Mesodermal cell (in vitro differentiated cells): Measurements from ENCODE around the gene RNF121.

Experiments
- H3K27ac ChIP-seq: 2 replicates; pipeline ENCODE4 v1.7.0; 2013; ENCODE audit warnings: mild to moderate bottlenecking, low read depth, low read length, moderate library complexity; ENCODE audit not compliant: severe bottlenecking
- H3K36me3 ChIP-seq: 2 replicates; pipeline ENCODE4 v1.7.1; 2013; ENCODE audit warnings: mild to moderate bottlenecking, low read length, moderate library complexity; ENCODE audit not compliant: control insufficient read depth, insufficient read depth
- H3K4me1 ChIP-seq: one replicate; pipeline ENCODE4 v1.7.1; 2013; ENCODE audit warnings: mild to moderate bottlenecking, low read length; ENCODE audit not compliant: insufficient read depth, control insufficient read depth, poor library complexity, severe bottlenecking
- H3K4me3 ChIP-seq: 2 replicates; pipeline ENCODE4 v1.7.0; 2013; ENCODE audit warnings: low read length, control low read depth, mild to moderate bottlenecking; ENCODE audit not compliant: insufficient read depth, poor library complexity, severe bottlenecking; ENCODE audit errors: extremely low read depth
- H3K9me3 ChIP-seq: 2 replicates; pipeline ENCODE4 v1.7.1; 2013; ENCODE audit warnings: mild to moderate bottlenecking, low read length, moderate library complexity; ENCODE audit not compliant: control insufficient read depth
- WGBS, 2 experiments: methylation state at CpG; one replicate each; pipeline ENCODE4 v1.1.5; 2013; ENCODE audit warnings: missing lambda C conversion rate in 2 of 2; ENCODE audit not compliant: insufficient coverage in 2 of 2; 5-methylcytosine and 5-hydroxymethylcytosine counted together

Gene RNF121

GRCh38 chr11:71935338-71935925 lies 6.6 kb downstream of the RNF121 start:
- H3K4me3 ChIP-seq, result no peak overlapping the region
- peaks cover 16% of the 10 kb centered on the region for H3K36me3 ChIP-seq
- H3K4me1 ChIP-seq, result peaks cover 5% of the 10 kb centered on the region
- no peaks in the 10 kb centered on the region for H3K9me3 ChIP-seq
- no peak overlapping the region for H3K27ac ChIP-seq
- 88 to 95% methylated on average over 3 to 4 of the region's 4 CpGs for WGBS, 2 experiments

- Histone ChIP-seq H3K27ac (no peak overlapping the region), H3K9me3 (no peaks in the 10 kb centered on the region), H3K4me3 (no peak overlapping the region), H3K4me1 (peaks cover 15% of the 10 kb centered on the region), H3K36me3 (peaks cover 16% of the 10 kb centered on the region)
- 67 to 78% methylated on average over 3 to 5 of the region's 5 CpGs for WGBS, 2 experiments
Observed at GRCh38 chr11:71936825-71937224, 8.0 kb downstream of the RNF121 start.

- Histone ChIP-seq H3K36me3 (peaks cover 16% of the 10 kb centered on the region), H3K4me3 (no peak overlapping the region), H3K27ac (no peak overlapping the region), H3K4me1 (peaks cover 15% of the 10 kb centered on the region), H3K9me3 (no peaks in the 10 kb centered on the region)
- WGBS, 2 experiments, result 100% methylated on average over 1 of the region's 1 CpG
Observed at GRCh38 chr11:71937826-71938225, 9.0 kb downstream of the RNF121 start.

GRCh38 chr11:71940561-71941219 lies 11.8 kb downstream of the RNF121 start:
- Histone ChIP-seq H3K36me3 (peaks cover 16% of the 10 kb centered on the region), H3K4me1 (peaks cover 29% of the 10 kb centered on the region), H3K4me3 (no peak overlapping the region), H3K27ac (peak overlapping the region; percentile 66), H3K9me3 (no peaks in the 10 kb centered on the region)
- WGBS, 2 experiments, result 91% methylated on average over 6 of the region's 6 CpGs

GRCh38 chr11:71946144-71946571 lies 17.3 kb downstream of the RNF121 start:
- H3K9me3 ChIP-seq, result no peaks in the 10 kb centered on the region
- WGBS, 2 experiments, result 60% methylated on average over 1 of the region's 2 CpGs; no CpG with 5 or more reads in 1 of the 2 experiments
- H3K4me3 ChIP-seq, result no peak overlapping the region
- peak overlapping the region; percentile 32 for H3K27ac ChIP-seq
- peaks cover 4% of the 10 kb centered on the region for H3K36me3 ChIP-seq
- H3K4me1 ChIP-seq, result peaks cover 36% of the 10 kb centered on the region

GRCh38 chr11:71947498-71947897 lies 18.7 kb downstream of the RNF121 start:
- WGBS, 2 experiments, result 76 to 89% methylated on average over 3 of the region's 3 CpGs
- Histone ChIP-seq H3K4me1 (peaks cover 30% of the 10 kb centered on the region), H3K4me3 (no peak overlapping the region), H3K9me3 (no peaks in the 10 kb centered on the region), H3K36me3 (peaks cover 8% of the 10 kb centered on the region), H3K27ac (no peak overlapping the region)

GRCh38 chr11:71948314-71949027 lies 19.6 kb downstream of the RNF121 start:
- Histone ChIP-seq H3K36me3 (peaks cover 8% of the 10 kb centered on the region), H3K4me3 (no peak overlapping the region), H3K27ac (no peak overlapping the region), H3K4me1 (peaks cover 30% of the 10 kb centered on the region), H3K9me3 (no peaks in the 10 kb centered on the region)
- 92 to 99% methylated on average over 5 of the region's 7 CpGs for WGBS, 2 experiments

- 96 to 100% methylated on average over 4 of the region's 6 CpGs for WGBS, 2 experiments
- Histone ChIP-seq H3K9me3 (no peaks in the 10 kb centered on the region), H3K4me3 (no peak overlapping the region), H3K36me3 (peaks cover 8% of the 10 kb centered on the region), H3K27ac (no peak overlapping the region), H3K4me1 (peaks cover 30% of the 10 kb centered on the region)
Observed at GRCh38 chr11:71949034-71949433, 20.2 kb downstream of the RNF121 start.

GRCh38 chr11:71951741-71952310 lies 23.0 kb downstream of the RNF121 start:
- WGBS, 2 experiments, result 100% methylated on average over 2 of the region's 4 CpGs; no CpG with 5 or more reads in 1 of the 2 experiments
- Histone ChIP-seq H3K4me3 (no peak overlapping the region), H3K27ac (no peak overlapping the region), H3K36me3 (peaks cover 8% of the 10 kb centered on the region), H3K9me3 (no peaks in the 10 kb centered on the region), H3K4me1 (peaks cover 10% of the 10 kb centered on the region)

- WGBS, 2 experiments, result no CpG with 5 or more reads among the region's 3 CpGs
- no peaks in the 10 kb centered on the region for H3K9me3 ChIP-seq
- H3K27ac ChIP-seq, result no peak overlapping the region
- no peaks in the 10 kb centered on the region for H3K4me1 ChIP-seq
- peaks cover 27% of the 10 kb centered on the region for H3K36me3 ChIP-seq
- H3K4me3 ChIP-seq, result no peak overlapping the region
Observed at GRCh38 chr11:71955898-71956456, 27.1 kb downstream of the RNF121 start.
